GM21515 (cell line): Measurements from ENCODE around the gene BFSP2.

Source experiments
- ATAC-seq: cut with Tn5 transposase; IDR thresholded peaks from one replicate; pipeline ENCODE4 v1.9.1; 2021; ENCODE audit not compliant: unreplicated experiment

BFSP2 gene, protein sequence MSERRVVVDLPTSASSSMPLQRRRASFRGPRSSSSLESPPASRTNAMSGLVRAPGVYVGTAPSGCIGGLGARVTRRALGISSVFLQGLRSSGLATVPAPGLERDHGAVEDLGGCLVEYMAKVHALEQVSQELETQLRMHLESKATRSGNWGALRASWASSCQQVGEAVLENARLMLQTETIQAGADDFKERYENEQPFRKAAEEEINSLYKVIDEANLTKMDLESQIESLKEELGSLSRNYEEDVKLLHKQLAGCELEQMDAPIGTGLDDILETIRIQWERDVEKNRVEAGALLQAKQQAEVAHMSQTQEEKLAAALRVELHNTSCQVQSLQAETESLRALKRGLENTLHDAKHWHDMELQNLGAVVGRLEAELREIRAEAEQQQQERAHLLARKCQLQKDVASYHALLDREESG

DNA sequence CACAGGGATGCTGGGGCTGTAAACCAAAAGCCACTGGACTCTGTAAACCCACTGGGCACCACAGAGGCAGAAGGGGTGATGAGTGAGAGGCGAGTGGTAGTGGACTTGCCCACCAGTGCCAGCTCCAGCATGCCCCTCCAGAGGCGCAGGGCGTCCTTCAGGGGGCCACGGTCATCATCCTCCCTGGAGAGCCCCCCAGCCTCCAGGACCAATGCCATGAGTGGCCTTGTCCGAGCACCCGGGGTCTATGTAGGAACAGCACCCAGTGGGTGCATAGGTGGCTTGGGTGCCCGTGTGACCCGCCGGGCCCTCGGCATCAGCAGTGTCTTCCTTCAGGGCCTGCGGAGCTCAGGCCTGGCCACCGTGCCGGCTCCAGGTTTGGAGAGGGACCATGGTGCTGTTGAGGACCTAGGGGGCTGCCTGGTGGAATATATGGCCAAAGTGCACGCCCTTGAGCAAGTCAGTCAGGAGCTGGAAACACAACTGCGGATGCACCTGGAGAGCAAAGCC is at the start of gene BFSP2:
TSS of gene BFSP2 (plus strand) at position 51 of the 510 bp plus-strand sequence. CDS start at position 79, 28 bp downstream.
- ATAC-seq, result no peak

DNA sequence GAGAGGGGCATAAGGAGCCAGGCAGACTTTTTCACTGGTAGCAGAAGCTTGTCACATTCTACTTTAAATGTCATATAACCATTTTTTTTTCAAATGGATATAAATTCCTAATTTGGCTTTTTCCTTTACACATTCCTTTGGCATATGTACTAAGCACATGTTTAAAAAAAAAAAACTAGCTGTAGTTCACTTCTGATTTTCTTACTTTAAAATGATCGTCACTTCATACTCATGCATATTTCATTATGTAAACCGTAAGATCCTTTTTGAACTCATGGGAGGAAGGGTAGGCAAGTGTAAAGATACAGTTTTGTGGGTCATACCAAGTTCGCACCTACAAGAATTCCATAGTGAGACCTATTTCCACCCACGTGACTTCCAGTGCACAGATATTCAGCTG is 45.1 kb upstream of the BFSP2 start:
- no peak for ATAC-seq

DNA sequence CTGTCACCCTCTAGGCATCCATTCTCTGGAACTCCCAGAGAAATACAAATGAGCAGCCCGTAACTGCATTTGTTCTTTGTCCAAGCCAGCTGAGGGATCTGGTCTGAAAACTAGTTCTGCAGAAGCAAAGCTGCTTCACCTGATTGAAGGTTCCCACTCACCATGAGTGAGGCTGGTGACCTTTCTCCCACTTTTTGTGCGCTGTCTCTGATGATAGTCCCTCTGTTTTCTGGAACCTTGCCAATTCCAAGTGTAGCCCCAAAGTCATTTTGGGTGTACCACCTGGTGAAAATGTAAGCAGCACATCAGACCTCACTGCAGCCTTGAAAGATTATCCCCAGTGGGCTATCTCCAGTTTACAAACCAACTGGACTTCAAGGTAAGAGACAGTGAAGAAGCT is 39.4 kb upstream of the BFSP2 start:
- ATAC-seq, result no peak

DNA sequence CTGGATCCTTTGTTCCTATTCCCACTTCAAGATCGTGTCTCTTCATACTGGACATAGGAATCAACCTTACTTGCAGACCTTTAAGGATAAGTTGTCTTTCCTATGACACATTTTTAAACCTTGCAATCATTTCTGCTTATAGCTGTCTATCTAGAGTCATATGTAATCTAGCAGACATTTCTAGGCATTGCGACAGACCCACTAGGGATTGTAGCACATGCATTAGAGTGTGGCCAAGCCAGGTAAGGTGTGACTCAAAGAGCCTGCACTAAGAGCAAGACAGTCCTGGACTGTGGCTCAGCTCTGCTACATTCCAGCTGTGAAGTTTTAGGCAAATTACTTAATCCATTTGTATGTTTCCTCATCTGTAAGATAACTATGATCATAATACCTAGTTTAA is 38.8 kb upstream of the BFSP2 start:
- no peak for ATAC-seq

DNA sequence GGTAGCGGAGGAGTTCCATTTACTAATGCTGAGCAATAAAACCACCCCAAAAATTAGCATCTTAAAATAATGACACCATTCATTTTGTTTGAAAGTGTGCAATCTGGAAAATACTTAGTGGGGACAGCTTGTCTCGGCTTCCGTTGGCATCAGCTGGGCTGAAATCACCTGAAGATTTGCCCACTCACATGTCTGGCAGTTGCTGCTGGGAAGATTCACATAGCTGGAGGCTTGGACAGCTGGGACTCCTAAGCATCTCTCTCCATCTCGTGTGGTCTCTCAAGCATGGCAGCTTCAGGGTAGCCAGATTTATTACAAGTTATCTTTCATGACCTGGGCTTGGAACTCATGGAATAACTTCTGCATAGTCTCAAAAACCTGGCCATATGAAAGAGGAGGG is 38.4 kb upstream of the BFSP2 start:
- no peak for ATAC-seq

DNA sequence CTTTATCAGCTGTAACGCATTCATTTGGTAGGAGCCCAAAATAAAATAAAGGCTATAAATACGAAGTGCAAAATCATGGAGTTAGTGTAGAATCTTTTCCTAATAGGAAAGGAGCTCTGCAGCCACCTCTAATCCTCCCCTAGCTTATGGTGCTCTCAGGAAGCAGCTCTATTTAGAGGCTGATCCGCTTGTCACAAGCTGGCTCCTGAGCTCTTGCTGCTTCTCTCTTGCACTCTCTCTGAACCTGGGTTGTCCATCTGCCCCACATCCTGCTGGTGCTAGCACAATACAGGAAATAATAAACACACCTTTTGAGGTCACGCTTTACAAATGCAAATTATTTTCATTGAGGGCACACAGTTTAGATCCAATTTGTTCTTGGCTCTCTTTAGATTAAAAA is 37.3 kb upstream of the BFSP2 start:
- no peak for ATAC-seq

DNA sequence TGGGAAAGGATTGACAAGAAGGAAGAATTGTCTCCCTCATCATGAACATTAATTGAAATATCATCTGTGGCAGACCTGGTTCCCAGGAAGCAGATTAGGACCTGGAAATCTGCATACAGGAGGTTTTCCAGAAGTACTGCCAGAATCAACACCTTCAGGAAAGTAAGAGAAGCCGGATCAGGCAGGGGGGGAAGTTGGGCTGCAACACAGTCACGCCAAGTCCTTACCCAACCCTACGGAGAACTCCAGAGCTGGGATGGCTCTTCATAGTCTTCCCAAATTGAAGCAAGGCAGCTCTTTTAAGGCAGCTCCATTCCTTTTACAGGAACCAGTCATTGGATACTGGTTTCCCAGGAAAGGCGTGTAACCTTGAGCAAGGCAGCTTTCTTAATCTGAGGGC is 35.2 kb upstream of the BFSP2 start:
- no peak for ATAC-seq

DNA sequence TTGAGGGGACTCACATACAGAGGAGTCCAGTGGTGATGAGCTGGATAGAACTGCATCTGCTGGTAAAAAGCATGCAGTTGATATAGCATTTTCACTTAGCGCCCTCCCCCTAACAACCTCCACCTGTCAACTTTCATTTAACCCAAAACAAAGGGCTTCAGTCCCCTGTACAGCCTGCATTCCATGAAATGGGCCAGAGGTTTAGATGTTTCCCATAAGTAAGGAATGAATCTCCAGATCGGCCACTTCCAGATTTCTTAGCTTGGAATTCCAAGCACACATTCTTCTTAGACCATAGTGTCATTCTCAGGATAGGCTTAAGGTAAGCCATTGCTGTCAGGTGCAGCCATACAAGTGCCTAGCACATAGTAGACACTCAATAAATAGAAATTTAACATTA is 32.9 kb upstream of the BFSP2 start:
- ATAC-seq, result no peak

DNA sequence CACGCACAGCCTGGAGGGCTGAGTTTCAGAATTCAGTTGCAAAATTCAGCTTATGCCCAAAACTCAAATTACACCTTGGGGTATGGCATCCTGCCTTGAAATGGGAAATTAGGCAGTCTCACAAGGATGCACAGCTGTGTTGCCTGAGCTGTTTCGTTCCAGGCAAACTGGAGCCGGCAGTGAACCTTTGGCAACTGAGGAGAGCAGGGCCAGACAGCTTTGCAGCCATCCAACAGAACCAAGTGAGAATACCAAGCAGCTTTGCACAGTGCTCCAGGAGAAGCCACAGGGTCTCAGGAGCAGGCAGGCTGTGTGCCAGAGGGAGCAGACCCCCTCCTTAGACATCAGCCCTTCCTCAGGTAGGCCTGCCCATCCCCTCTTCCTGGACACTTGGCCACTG is 32.5 kb upstream of the BFSP2 start:
- ATAC-seq, result no peak

DNA sequence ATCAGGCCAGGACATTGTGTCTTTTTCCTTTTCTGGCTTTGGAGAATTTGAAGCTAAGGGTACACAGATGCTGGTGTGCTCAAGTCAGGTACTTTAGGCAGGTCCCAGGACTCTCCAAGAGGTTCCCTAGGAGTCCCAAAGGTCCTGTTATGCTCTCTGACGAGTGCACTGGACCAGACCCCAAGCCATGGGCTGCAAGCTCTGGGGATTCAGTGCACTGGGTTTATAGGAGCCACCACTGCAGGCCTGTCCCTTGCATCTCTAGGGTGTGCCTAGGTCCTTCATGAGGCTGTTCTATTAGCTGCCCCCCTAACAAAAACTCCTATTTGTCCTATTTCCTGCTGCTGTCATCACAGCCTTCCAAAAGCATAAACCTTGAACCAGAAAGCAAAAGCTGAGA is 31.9 kb upstream of the BFSP2 start:
- ATAC-seq, result no peak

DNA sequence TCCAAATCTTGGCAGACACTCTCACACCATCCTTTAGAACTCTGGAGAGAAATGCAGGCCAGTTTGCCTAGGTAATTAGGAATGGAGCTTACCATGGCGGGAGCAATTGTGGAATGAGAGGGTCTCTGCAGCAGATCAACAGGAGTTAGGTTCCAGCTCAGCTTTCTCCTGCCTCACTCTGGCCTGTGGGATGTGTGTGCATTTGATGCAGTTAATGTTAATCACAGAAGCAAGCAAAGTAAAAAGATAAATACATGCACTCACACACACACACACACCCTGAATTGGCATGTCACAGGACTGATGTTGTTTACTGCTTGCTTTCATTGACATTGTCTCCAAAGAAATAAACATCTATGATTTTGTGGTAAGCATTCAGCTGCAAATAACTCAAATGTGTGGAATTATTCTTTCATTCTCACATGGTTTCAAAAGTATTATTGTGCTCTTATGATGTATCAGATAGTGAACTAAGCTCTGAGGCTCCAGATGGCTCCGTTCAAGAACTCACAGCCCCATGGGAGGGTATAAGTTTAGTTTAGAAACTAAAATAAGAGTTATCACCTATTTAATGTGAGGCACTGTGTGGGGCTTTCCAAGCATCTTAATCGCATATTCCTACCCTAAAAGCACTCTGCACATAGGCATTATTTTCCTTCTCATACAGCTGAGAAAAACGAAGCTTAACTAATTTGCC is 31.3 kb upstream of the BFSP2 start:
- ATAC-seq, result no peak

DNA sequence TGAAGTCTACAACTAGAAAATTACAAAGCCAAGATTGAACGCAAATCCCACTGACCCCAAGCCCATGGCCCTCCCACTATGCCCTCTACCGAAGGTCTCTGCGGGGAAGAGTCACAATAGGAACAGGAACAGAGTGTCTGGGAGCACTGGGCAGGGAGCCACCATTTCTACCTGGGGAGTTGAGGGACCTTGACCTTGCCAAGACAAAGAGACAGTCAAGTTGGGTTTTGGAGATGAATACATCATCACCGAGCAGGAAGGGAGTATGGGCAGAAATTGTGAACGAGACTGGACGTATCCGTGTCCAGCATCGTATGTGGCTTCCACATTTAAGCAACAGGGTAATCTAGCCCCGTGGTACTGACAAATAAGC is 30.8 kb upstream of the BFSP2 start:
- ATAC-seq, result no peak

DNA sequence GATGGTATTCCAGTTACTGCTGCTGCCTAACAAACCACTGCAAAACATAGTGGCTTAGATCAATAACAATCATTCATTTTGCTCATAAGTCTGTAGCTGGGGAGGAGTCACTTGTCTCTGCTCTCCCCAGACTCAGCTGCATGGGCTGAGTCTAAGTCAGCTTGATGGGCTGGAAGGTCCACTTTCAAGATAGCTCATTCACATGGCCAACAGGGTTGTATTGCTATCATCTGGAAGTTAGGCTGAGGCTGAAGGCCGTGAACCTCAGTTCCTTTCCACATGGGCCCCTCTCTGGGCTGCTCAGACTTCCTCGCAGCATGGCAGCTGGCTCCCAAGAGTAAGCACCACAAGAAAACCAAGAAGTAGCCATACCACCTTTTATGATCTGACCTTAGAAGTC is 28.7 kb upstream of the BFSP2 start:
- no peak for ATAC-seq

DNA sequence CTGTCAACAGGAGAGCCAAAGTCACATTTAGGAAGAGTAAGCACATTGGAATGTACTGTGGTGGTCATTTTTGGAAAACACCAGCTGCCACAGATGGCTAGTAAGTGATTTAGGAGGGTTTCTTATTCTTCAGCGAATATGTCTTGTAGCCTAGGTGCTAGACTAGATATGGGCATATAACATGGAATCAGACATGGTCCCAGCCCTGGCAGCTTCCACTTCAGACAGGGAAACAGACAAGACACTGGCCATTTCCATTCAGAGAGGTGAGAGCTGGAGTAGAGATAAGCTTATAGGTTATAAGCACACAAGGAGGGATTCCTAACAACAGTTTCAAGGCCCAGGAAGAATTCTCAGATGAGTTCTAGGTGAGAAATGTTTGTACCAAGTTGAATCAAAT is 28.2 kb upstream of the BFSP2 start:
- ATAC-seq, result no peak

DNA sequence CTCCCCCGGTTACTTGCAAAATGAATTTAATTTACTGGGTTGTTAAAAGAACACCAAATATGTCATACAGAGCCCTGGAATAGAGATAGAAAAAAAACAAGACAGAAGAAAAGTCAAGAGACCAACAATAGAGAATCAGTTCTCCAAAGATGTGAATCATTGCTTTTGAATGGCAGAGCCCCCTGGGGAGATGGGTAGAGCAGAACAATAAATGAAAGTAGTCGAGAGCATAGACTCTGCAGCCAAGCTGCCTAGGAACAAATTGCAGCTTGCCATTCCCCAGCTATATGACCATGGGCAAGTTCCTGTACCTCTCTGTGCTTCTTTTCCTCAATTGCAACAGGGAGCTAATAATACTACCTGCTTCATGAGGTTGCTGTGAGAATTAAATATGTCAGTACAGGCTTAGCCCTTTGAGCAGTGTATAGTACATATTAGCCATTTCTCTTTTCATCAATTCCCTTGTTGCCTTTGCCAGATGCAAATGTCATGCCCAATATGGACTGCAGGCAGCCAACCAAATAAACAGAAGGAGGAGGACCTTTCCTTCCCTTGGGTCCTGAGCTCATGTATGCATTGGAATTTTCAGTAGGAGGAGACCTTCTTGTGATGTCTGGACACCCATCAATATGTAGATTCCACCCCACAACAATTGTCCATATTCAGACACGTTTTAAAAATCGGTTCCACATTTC is 25.0 kb upstream of the BFSP2 start:
- no peak for ATAC-seq

DNA sequence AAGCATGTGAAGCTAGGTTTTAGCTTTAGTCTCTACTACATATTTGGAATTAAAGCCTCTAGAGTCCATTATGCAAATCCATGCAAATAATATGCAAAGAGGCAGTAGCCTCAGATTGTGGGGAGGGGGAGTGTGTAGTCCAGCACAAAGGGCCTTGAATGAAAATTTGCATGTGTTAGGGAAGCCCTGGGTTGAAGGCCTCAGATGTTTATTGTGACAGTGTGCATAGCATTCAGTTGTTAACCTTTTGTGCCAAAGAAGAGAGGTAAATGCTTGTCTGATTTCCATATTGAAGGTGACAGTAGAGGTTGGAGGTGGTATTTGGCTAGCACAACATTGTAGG is 24.5 kb upstream of the BFSP2 start:
- ATAC-seq, result no peak

DNA sequence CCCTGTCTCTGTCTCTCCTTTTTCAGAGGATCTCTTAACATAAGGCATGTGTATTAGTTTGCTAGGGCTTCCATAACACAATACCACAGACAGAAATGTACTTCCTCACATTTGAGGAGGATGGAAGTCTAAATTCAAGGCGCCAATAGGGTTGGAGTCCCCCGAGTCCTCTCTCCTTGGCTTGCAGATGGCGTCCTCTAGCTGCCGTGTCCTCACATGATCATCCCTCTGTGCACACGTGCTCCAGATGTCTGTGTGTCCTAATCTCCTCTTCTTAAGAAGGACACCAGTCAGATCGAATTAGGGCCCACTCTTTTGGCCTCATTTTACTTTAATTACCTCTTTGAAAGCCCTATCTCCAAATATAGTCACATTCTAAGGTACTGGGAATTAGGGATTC is 23.0 kb upstream of the BFSP2 start:
- no peak for ATAC-seq

DNA sequence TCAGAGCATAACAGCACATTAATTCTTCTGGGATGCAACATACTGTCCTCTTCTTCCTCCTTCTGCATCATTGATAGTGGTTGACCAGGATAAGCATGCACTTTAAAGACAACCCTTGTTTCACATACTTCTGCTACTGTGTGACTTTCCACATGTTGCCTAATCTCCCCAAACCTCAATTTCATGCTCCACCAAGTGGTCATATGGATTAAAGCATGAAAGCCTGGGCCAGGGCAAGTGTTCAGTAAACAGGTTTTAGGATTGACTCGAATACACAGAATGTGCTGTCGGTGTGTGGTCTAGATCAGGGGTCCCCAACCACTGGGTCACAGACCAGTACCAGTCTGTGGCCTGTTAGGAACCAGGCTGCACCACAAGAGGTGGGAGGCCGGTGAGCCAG is 22.5 kb upstream of the BFSP2 start:
- ATAC-seq, result no peak

DNA sequence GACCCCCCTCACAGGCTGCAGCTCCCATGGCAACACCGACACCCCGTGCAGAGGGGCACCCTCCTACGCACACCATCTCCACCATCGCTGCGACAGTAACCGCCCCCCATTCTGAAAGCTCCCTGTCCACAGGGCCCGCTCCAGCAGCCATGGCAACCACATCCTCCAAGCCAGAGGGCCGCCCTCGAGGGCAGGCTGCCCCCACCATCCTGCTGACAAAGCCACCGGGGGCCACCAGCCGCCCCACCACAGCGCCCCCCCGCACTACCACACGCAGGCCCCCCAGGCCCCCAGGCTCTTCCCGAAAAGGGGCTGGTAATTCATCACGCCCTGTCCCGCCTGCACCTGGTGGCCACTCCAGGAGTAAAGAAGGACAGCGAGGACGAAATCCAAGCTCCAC is 19.9 kb upstream of the BFSP2 start:
- ATAC-seq, result no peak

DNA sequence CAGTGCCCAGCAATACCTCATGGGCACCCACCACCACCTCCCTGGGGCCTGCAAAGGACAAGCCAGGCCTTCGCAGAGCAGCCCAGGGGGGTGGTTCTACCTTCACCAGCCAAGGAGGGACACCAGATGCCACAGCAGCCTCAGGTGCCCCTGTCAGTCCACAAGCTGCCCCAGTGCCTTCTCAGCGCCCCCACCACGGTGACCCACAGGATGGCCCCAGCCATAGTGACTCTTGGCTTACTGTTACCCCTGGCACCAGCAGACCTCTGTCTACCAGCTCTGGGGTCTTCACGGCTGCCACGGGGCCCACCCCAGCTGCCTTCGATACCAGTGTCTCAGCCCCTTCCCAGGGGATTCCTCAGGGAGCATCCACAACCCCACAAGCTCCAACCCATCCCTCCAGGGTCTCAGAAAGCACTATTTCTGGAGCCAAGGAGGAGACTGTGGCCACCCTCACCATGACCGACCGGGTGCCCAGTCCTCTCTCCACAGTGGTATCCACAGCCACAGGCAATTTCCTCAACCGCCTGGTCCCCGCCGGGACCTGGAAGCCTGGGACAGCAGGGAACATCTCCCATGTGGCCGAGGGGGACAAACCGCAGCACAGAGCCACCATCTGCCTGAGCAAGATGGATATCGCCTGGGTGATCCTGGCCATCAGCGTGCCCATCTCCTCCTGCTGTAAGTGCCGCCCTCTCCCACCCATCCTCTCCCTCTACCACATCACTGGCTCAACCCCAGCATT is 19.2 kb upstream of the BFSP2 start:
- no peak for ATAC-seq

DNA sequence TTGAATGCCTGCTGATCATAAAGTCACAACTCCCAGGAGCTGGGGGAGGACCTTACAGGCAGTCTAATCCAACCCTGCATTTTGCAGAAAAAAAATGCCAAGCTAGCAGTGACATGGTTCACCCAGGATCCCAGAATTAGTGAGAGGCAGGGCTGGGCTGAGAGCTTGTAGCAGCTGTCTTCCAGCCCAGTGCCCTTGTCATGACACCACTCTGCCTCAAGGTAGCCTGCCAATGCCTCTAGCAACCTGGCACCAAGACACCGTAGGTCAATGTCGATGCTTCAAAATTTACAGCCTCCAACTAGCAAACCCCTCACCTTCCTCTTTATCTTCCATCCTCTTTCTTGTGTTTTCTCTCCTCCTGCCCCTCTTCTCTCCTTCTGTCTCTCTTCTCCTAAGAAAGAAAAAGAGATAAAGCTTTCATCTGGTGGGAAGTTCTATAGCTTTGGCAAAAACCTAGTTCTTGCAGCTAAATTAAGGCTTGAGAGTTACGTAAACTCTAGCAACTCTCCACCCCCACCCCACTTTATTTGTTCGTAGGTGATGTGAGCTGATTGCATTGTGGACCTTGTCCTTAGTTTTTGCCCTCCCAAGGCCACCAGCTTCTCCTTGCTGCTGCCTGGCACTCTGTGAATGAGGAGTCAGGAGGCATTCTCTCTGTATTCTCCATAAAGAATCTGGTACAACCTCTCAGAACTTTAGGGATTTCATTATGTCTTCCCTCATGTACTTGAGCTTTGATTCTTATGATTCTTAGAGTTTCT is 18.3 kb upstream of the BFSP2 start:
- ATAC-seq, result no peak
